Measurements from ENCODE around the gene ZNF541.

DNA sequence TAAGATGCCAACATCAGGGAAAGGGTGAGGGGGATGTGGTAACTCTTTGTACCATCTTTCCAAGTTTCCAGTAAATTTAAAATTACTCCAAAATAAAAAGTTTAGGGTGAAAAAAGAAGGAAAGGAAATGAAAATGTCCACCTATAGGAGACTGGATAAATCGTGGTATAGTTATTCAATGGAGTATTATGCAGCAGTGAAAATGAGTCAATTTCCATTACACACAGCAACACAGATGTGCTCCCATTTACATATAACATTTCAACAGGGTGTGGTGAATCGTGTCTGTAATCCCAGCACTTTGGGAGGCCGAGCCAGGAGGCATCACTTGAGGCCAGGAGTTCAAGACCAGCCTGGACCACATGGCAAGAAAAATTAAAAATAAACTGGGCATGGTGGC lies 7.4 kb upstream of the ZNF541 start:
- no peak for TF ChIP-seq CTCF (IDR thresholded peaks at IDR 0.05)
- no peak for TF ChIP-seq POLR2A (IDR thresholded peaks at IDR 0.05)
- TF ChIP-seq EP300 (IDR thresholded peaks at IDR 0.05; ENCODE audit: low read depth) = no peak

Measured in transverse colon (tissue), 3 donors.